Neural cell (in vitro differentiated cells): ENCODE measurements around the gene BRIP1. TPM values are rescaled to one million over a fixed set of nuclear protein-coding genes. Genes with fewer than 3 reads are reported as not detected.

Experiments used
- H2AFZ ChIP-seq: fragments of 200-600, 300-800 bp; sonication (generic), shearing (Covaris generic); 2 replicates; pipeline ENCODE4 v1.6.0; 2014; ENCODE audit warnings: low read depth, mild to moderate bottlenecking, antibody characterized with exemption, low read length, moderate library complexity
- H3F3A ChIP-seq: fragments of 200-600 bp; shearing (Covaris generic); 2 replicates; pipeline ENCODE4 v1.6.1; 2016; ENCODE audit warnings: mild to moderate bottlenecking, moderate library complexity, mixed read lengths, antibody characterized with exemption, low read length; ENCODE audit not compliant: insufficient read depth, poor library complexity, severe bottlenecking
- H3K27ac ChIP-seq: fragments of 200-600, 300-800 bp; sonication (generic), shearing (Covaris generic); 2 replicates; pipeline ENCODE4 v1.5.1; 2014; ENCODE audit warnings: mild to moderate bottlenecking, low read length, moderate library complexity
- H3K27me3 ChIP-seq: fragments of 300-800, 200-600 bp; sonication (generic), shearing (Covaris generic); 2 replicates; pipeline ENCODE4 v1.6.0; 2014; ENCODE audit warnings: mild to moderate bottlenecking, low read depth, low read length, moderate library complexity; ENCODE audit not compliant: insufficient read depth
- H3K36me3 ChIP-seq: fragments of 300-800, 200-600 bp; sonication (generic), shearing (Covaris generic); 2 replicates; pipeline ENCODE4 v1.5.1; 2014; ENCODE audit warnings: mild to moderate bottlenecking, antibody characterized with exemption, low read length, moderate library complexity; ENCODE audit not compliant: insufficient read depth
- H3K4me2 ChIP-seq: fragments of 300-800, 200-600 bp; sonication (generic), shearing (Covaris generic); 2 replicates; pipeline ENCODE4 v1.6.0; 2014; ENCODE audit warnings: mild to moderate bottlenecking, low read length
- H3K4me3 ChIP-seq: fragments of 300-800, 200-600 bp; sonication (generic), shearing (Covaris generic); 2 replicates; pipeline ENCODE4 v1.5.1; 2014; ENCODE audit warnings: mild to moderate bottlenecking, low read length, moderate library complexity
- H3K79me2 ChIP-seq: fragments of 200-600 bp; shearing (Covaris generic); replicated peaks from 2 replicates; pipeline ENCODE4 v1.6.0; 2014; ENCODE audit warnings: mild to moderate bottlenecking, low read length, moderate library complexity; ENCODE audit not compliant: insufficient read depth
- H3K9ac ChIP-seq: fragments of 300-800, 200-600 bp; sonication (generic), shearing (Covaris generic); 2 replicates; pipeline ENCODE4 v1.6.1; 2016; ENCODE audit warnings: mild to moderate bottlenecking, low read length, mixed read lengths
- H3K9me2 ChIP-seq: fragments of 200-600 bp; shearing (Covaris generic); 2 replicates; pipeline ENCODE4 v1.6.1; 2016; ENCODE audit warnings: mild to moderate bottlenecking, low read length, mixed read lengths; ENCODE audit not compliant: insufficient read depth
- H3K9me3 ChIP-seq: fragments of 200-600, 300-800 bp; sonication (generic), shearing (Covaris generic); 2 replicates; pipeline ENCODE4 v1.6.1; 2016; ENCODE audit warnings: mild to moderate bottlenecking, mixed run types, low read length, moderate library complexity, mixed read lengths
- H4K20me1 ChIP-seq: fragments of 200-600 bp; shearing (Covaris generic); 2 replicates; pipeline ENCODE4 v1.6.1; 2016; ENCODE audit warnings: mild to moderate bottlenecking, mixed run types; ENCODE audit not compliant: insufficient read depth
- EP300 ChIP-seq: fragments of 450-650 bp; conservative IDR thresholded peaks from 2 replicates; pipeline ENCODE4 v1.6.1; 2014; ENCODE audit warnings: antibody characterized with exemption, mild to moderate bottlenecking, moderate library complexity; ENCODE audit not compliant: poor library complexity, severe bottlenecking
- EZH2 ChIP-seq: fragments of 200-600, 300-800 bp; shearing (Covaris generic), sonication (generic); IDR thresholded peaks from 2 replicates; pipeline ENCODE4 v1.6.1; 2014; ENCODE audit warnings: antibody characterized with exemption, low read length, borderline replicate concordance, mild to moderate bottlenecking; ENCODE audit not compliant: insufficient read depth, poor library complexity, severe bottlenecking
- MXI1 ChIP-seq: fragments of 450-650 bp; conservative IDR thresholded peaks from 2 replicates; pipeline ENCODE4 v1.6.1; 2014; ENCODE audit warnings: antibody characterized with exemption, mild to moderate bottlenecking; ENCODE audit not compliant: poor library complexity, severe bottlenecking
- POLR2AphosphoS5 ChIP-seq: IDR thresholded peaks from 2 replicates; pipeline ENCODE4 v1.6.1; 2012
- RAD21 ChIP-seq: fragments of 450-650 bp; conservative IDR thresholded peaks from 2 replicates; pipeline ENCODE4 v1.6.1; 2014; ENCODE audit warnings: antibody characterized with exemption, mild to moderate bottlenecking, moderate library complexity
- SMC3 ChIP-seq: fragments of 450-650 bp; conservative IDR thresholded peaks from 2 replicates; pipeline ENCODE4 v1.6.1; 2014; ENCODE audit warnings: antibody characterized with exemption, mild to moderate bottlenecking, moderate library complexity; ENCODE audit not compliant: poor library complexity
- TAF1 ChIP-seq: IDR thresholded peaks from 2 replicates; pipeline ENCODE4 v1.6.1; 2012; ENCODE audit warnings: low read depth
- polyA plus RNA-seq: library from polyadenylated mRNA; depleted of rRNA; stranded (reverse); fragments of >200 nt; gene quantifications from 2 replicates; pipeline ENCODE4 v1.2.3, GENCODE V29; 2014
- TF ChIP-seq, protein P1 (sequence below): fragments of 450-650 bp; IDR thresholded peaks from 2 replicates; pipeline ENCODE4 v1.5.1; 2014; ENCODE audit warnings: antibody characterized with exemption, mild to moderate bottlenecking, moderate library complexity; ENCODE audit not compliant: poor library complexity, severe bottlenecking
- TF ChIP-seq, protein P2 (sequence below): IDR thresholded peaks from 2 replicates; pipeline ENCODE4 v1.6.1; 2012; ENCODE audit warnings: borderline replicate concordance

The BRIP1 gene
- polyA plus RNA-seq, 1 donor from 2014 or later, result 0.47 TPM

DNA sequence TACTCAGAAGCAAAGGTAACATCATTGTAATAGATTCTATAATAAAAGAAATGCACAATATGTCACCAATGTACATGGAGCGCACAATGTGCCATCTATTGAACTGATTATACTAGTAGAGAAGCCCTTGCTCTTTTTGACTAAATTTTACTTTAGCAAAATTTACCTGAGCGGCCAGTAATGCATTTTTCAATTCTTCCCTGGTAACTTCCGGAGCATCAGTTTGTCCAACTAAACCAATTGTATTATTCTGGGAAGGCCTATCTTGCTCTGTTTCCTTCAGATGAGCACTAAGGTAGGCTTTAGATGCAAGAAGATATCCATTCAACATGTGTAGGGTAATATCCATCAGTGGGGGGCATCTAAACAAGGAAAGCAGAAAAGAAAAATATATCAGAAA, 8.8 kb upstream of the BRIP1 start:
- no peaks in the 10 kb centered on the region for H3K9me3 ChIP-seq
- no peak overlapping the region for H3K27ac ChIP-seq
- TF ChIP-seq EP300 (no peak), RAD21 (no peak), MXI1 (no peak), EZH2 (no peak), POLR2AphosphoS5 (no peak)
- TF ChIP-seq, protein P1, sequence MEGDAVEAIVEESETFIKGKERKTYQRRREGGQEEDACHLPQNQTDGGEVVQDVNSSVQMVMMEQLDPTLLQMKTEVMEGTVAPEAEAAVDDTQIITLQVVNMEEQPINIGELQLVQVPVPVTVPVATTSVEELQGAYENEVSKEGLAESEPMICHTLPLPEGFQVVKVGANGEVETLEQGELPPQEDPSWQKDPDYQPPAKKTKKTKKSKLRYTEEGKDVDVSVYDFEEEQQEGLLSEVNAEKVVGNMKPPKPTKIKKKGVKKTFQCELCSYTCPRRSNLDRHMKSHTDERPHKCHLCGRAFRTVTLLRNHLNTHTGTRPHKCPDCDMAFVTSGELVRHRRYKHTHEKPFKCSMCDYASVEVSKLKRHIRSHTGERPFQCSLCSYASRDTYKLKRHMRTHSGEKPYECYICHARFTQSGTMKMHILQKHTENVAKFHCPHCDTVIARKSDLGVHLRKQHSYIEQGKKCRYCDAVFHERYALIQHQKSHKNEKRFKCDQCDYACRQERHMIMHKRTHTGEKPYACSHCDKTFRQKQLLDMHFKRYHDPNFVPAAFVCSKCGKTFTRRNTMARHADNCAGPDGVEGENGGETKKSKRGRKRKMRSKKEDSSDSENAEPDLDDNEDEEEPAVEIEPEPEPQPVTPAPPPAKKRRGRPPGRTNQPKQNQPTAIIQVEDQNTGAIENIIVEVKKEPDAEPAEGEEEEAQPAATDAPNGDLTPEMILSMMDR, result no peak
- H3K36me3 ChIP-seq, result peaks cover 2% of the 10 kb centered on the region
- no peak overlapping the region for H3K4me2 ChIP-seq
- H3K9ac ChIP-seq, result no peak overlapping the region
- H3K79me2 ChIP-seq, result no peaks in the 10 kb centered on the region
- no peaks in the 10 kb centered on the region for H3F3A ChIP-seq
- no peaks in the 10 kb centered on the region for H4K20me1 ChIP-seq
- H2AFZ ChIP-seq, result no peak overlapping the region
- H3K4me3 ChIP-seq, result no peak overlapping the region
- H3K9me2 ChIP-seq, result no peaks in the 10 kb centered on the region
- H3K27me3 ChIP-seq, result no peaks in the 10 kb centered on the region

DNA sequence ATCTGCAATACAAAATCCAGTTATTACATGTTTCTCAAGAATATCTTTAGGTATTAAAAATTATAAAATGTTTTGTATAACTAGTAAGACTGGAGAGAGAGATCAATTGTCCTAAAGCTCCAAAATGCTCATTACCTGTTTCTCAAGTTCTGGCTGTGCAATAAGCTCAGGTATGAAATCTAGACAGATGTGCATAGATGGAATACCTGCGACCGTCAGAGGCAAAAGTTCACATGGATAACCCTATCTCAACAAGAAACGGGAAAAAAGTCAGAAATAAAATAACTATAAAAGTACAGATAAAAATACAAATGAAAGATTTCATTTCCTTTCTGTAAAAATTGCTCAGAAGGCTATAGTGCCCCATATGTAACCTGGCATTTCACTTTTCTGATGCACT, 5.8 kb upstream of the BRIP1 start:
- Histone ChIP-seq H3K27me3 (no peaks in the 10 kb centered on the region), H3K4me3 (no peak overlapping the region), H3K9me2 (no peaks in the 10 kb centered on the region), H3K9me3 (no peaks in the 10 kb centered on the region), H3K79me2 (no peaks in the 10 kb centered on the region), H3K27ac (no peak overlapping the region), H3K36me3 (peaks cover 5% of the 10 kb centered on the region), H3K4me2 (no peak overlapping the region), H2AFZ (no peak overlapping the region), H4K20me1 (no peaks in the 10 kb centered on the region), H3F3A (no peaks in the 10 kb centered on the region), H3K9ac (no peak overlapping the region)
- TF ChIP-seq RAD21 (no peak), EZH2 (no peak), EP300 (no peak), POLR2AphosphoS5 (no peak), SMC3 (no peak), TAF1 (no peak), MXI1 (no peak)
- TF ChIP-seq, protein P1, result no peak
- TF ChIP-seq, protein P2, sequence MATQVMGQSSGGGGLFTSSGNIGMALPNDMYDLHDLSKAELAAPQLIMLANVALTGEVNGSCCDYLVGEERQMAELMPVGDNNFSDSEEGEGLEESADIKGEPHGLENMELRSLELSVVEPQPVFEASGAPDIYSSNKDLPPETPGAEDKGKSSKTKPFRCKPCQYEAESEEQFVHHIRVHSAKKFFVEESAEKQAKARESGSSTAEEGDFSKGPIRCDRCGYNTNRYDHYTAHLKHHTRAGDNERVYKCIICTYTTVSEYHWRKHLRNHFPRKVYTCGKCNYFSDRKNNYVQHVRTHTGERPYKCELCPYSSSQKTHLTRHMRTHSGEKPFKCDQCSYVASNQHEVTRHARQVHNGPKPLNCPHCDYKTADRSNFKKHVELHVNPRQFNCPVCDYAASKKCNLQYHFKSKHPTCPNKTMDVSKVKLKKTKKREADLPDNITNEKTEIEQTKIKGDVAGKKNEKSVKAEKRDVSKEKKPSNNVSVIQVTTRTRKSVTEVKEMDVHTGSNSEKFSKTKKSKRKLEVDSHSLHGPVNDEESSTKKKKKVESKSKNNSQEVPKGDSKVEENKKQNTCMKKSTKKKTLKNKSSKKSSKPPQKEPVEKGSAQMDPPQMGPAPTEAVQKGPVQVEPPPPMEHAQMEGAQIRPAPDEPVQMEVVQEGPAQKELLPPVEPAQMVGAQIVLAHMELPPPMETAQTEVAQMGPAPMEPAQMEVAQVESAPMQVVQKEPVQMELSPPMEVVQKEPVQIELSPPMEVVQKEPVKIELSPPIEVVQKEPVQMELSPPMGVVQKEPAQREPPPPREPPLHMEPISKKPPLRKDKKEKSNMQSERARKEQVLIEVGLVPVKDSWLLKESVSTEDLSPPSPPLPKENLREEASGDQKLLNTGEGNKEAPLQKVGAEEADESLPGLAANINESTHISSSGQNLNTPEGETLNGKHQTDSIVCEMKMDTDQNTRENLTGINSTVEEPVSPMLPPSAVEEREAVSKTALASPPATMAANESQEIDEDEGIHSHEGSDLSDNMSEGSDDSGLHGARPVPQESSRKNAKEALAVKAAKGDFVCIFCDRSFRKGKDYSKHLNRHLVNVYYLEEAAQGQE, result no peak
